Measurements from ENCODE around the gene TRIO. TPM values are rescaled to one million over a fixed set of nuclear protein-coding genes. Genes with fewer than 3 reads are reported as not detected.

TRIO gene
- total and polyA plus RNA-seq, 10 of the 15 experiments (the other 5 are each of a cell fraction or from before 2014, with no cell fraction given), result 5.1 to 96.4 (median 44.6) TPM

- no peak overlapping the region for H3K9ac ChIP-seq (ENCODE audit: control insufficient read depth, insufficient read depth, low read length)
- intact Hi-C loops (cut with micrococcal nuclease; ENCODE audit: unreplicated experiment), result no loop called here
- H3K79me2 ChIP-seq (ENCODE audit: control insufficient read depth, insufficient read depth, low read length), result no peaks in the 10 kb centered on the region
- BruUV-seq (replicated peaks), result no TSS peak
- H2AFZ ChIP-seq (ENCODE audit: control insufficient read depth, low read depth, low read length), result no peak overlapping the region
- WGBS (ENCODE audit: insufficient coverage, insufficient replicate concordance, low lambda C conversion rate, missing lambda C conversion rate), result 98% methylated on average over 25 of the region's 26 CpGs
- peaks cover 3% of the 10 kb centered on the region; the same call in 1 of the 3 replicates for H3K9me3 ChIP-seq (replicated peaks; ENCODE audit: control insufficient read depth, insufficient read depth, low read length)
- DNase-seq (ENCODE audit: low read depth, low spot score) (no peak), FAIRE-seq (no peak), ATAC-seq (no peak)
- no peaks in the 10 kb centered on the region for H3K27me3 ChIP-seq (replicated peaks in 1 of 2; ENCODE audit: control insufficient read depth in 2 of 2, insufficient read depth in 2 of 2, low read length in 1 of 2)
- in situ Hi-C loops (cut with MboI), result no loop called here
- ChIA-PET SMC1A (ENCODE audit: uncharacterized antibody, unreplicated experiment) (interaction anchor here (0.9 to 1.7 kb wide), 2 partner anchors 39 to 198 kb away, joined by 3 to 4 read pairs; no protein-coding TSS in a partner anchor), POLR2A (no interaction called here), CTCF (interaction anchor here (1.1 to 1.2 kb wide), 2 partner anchors 20 to 56 kb away, joined by 3 to 4 read pairs; no protein-coding TSS in a partner anchor), RAD21 (ENCODE audit: unreplicated experiment) (no interaction called here)
- no peak overlapping the region for H3K4me3 ChIP-seq
- peaks cover 10 to 20% of the 10 kb centered on the region in 2 experiments for H3K36me3 ChIP-seq (ENCODE audit: control insufficient read depth in 2 of 2, insufficient read depth in 2 of 2, low read length in 1 of 2)
- TF ChIP-seq ATF3 (IDR thresholded peaks at IDR 0.05; ENCODE audit: borderline replicate concordance, extremely low read depth, low read depth, low read length) (no peak), CREB1 (IDR thresholded peaks at IDR 0.05; ENCODE audit: low read depth) (no peak), CBX5 (IDR thresholded peaks at IDR 0.05; ENCODE audit: low read depth) (no peak), HCFC1 (IDR thresholded peaks at IDR 0.05; ENCODE audit: low read length) (no peak), IKZF1 (conservative IDR thresholded peaks at IDR 0.05) (no peak), PAX8 (IDR thresholded peaks at IDR 0.05) (no peak), SMC3 (IDR thresholded peaks at IDR 0.05; ENCODE audit: borderline replicate concordance, low read length) (no peak), SPI1 (IDR thresholded peaks at IDR 0.05; ENCODE audit: borderline replicate concordance, insufficient read depth, low read depth, low read length) (no peak), JUNB (IDR thresholded peaks at IDR 0.05) (no peak), TCF7 (IDR thresholded peaks at IDR 0.05; ENCODE audit: borderline replicate concordance) (no peak), RAD51 (IDR thresholded peaks at IDR 0.05) (no peak), GATAD2B (conservative IDR thresholded peaks at IDR 0.05; ENCODE audit: low read depth) (no peak), NFXL1 (IDR thresholded peaks at IDR 0.05; ENCODE audit: borderline replicate concordance) (no peak)
- H4K20me1 ChIP-seq (ENCODE audit: control insufficient read depth, insufficient read depth), result no peaks in the 10 kb centered on the region
- H3K27ac ChIP-seq (ENCODE audit: control insufficient read depth, insufficient read depth), result no peak overlapping the region
- peaks cover 6% of the 10 kb centered on the region; the same call in 1 of the 2 replicates for H3K4me1 ChIP-seq (ENCODE audit: control insufficient read depth, insufficient read depth, low read length)
- no peak overlapping the region for H3K4me2 ChIP-seq (ENCODE audit: control insufficient read depth, insufficient read depth)
These were observed 312.7 kb downstream of the TRIO start for GRCh38 chr5:14455814-14456321.
